ENCODE measurements around the gene PDZK1IP1. TPM values are rescaled to one million over a fixed set of nuclear protein-coding genes. Genes with fewer than 3 reads are reported as not detected.
A peak's percentile ranks its signal among the peaks of the same experiment; 100 is the strongest.

PDZK1IP1 gene
- total and polyA plus RNA-seq, 4 donors, result 0.75 to 2.2 (median 0.98) TPM

- 75% methylated on average over 8 of the region's 8 CpGs for WGBS
- DNase-seq (ENCODE audit: low spot score), result no peak
- Histone ChIP-seq H3K9me3 (ENCODE audit: control insufficient read depth in 4 of 4, low read length in 3 of 4) (no peaks in the 10 kb centered on the region), H3K27me3 (ENCODE audit: control insufficient read depth in 4 of 4, insufficient read depth in 4 of 4, low read length in 3 of 4) (peaks cover 0 to 3% (median 0%) of the 10 kb centered on the region in 4 donors), H3K4me3 (ENCODE audit: low read depth in 1 of 3, low read length in 3 of 3) (no peak overlapping the region), H3K27ac (ENCODE audit: low read depth in 1 of 2, low read length in 2 of 2) (no peak overlapping the region), H3K9ac (ENCODE audit: low read depth in 1 of 2, low read length in 2 of 2) (no peak overlapping the region), H3K4me1 (ENCODE audit: control insufficient read depth in 4 of 4, insufficient read depth in 4 of 4, low read length in 3 of 4) (peaks cover 0 to 21% (median 10%) of the 10 kb centered on the region in 4 donors), H3K36me3 (ENCODE audit: control insufficient read depth in 4 of 4, insufficient read depth in 3 of 4, low read depth in 1 of 4, low read length in 3 of 4) (no peaks in the 10 kb centered on the region)
- no peak for TF ChIP-seq FOXA1 (IDR thresholded peaks at IDR 0.05)
- no peak for TF ChIP-seq YY1 (IDR thresholded peaks at IDR 0.05)
- no peak for TF ChIP-seq RAD21 (IDR thresholded peaks at IDR 0.05)
- TF ChIP-seq TAF1 (conservative IDR thresholded peaks at IDR 0.05), result no peak
- TF ChIP-seq, protein P1, sequence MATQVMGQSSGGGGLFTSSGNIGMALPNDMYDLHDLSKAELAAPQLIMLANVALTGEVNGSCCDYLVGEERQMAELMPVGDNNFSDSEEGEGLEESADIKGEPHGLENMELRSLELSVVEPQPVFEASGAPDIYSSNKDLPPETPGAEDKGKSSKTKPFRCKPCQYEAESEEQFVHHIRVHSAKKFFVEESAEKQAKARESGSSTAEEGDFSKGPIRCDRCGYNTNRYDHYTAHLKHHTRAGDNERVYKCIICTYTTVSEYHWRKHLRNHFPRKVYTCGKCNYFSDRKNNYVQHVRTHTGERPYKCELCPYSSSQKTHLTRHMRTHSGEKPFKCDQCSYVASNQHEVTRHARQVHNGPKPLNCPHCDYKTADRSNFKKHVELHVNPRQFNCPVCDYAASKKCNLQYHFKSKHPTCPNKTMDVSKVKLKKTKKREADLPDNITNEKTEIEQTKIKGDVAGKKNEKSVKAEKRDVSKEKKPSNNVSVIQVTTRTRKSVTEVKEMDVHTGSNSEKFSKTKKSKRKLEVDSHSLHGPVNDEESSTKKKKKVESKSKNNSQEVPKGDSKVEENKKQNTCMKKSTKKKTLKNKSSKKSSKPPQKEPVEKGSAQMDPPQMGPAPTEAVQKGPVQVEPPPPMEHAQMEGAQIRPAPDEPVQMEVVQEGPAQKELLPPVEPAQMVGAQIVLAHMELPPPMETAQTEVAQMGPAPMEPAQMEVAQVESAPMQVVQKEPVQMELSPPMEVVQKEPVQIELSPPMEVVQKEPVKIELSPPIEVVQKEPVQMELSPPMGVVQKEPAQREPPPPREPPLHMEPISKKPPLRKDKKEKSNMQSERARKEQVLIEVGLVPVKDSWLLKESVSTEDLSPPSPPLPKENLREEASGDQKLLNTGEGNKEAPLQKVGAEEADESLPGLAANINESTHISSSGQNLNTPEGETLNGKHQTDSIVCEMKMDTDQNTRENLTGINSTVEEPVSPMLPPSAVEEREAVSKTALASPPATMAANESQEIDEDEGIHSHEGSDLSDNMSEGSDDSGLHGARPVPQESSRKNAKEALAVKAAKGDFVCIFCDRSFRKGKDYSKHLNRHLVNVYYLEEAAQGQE (IDR thresholded peaks at IDR 0.05), result no peak
- TF ChIP-seq HNF4G (IDR thresholded peaks at IDR 0.05), result no peak
- TF ChIP-seq, protein P2, sequence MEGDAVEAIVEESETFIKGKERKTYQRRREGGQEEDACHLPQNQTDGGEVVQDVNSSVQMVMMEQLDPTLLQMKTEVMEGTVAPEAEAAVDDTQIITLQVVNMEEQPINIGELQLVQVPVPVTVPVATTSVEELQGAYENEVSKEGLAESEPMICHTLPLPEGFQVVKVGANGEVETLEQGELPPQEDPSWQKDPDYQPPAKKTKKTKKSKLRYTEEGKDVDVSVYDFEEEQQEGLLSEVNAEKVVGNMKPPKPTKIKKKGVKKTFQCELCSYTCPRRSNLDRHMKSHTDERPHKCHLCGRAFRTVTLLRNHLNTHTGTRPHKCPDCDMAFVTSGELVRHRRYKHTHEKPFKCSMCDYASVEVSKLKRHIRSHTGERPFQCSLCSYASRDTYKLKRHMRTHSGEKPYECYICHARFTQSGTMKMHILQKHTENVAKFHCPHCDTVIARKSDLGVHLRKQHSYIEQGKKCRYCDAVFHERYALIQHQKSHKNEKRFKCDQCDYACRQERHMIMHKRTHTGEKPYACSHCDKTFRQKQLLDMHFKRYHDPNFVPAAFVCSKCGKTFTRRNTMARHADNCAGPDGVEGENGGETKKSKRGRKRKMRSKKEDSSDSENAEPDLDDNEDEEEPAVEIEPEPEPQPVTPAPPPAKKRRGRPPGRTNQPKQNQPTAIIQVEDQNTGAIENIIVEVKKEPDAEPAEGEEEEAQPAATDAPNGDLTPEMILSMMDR (IDR thresholded peaks at IDR 0.05; ENCODE audit: low read depth, low read length, missing input control), result no peak
Observed at GRCh38 chr1:47178654-47179016, 11.2 kb downstream of the PDZK1IP1 start.

GRCh38 chr1:47178020-47178419 lies 11.8 kb downstream of the PDZK1IP1 start:
- H3K4me3 ChIP-seq (ENCODE audit: low read depth in 1 of 3, low read length in 3 of 3), result no peak overlapping the region
- H3K4me1 ChIP-seq (ENCODE audit: control insufficient read depth in 4 of 4, insufficient read depth in 4 of 4, low read length in 3 of 4), result peaks cover 0 to 21% (median 10%) of the 10 kb centered on the region in 4 donors
- no peaks in the 10 kb centered on the region for H3K36me3 ChIP-seq (ENCODE audit: control insufficient read depth in 4 of 4, insufficient read depth in 3 of 4, low read depth in 1 of 4, low read length in 3 of 4)
- H3K27ac ChIP-seq (ENCODE audit: low read depth in 1 of 2, low read length in 2 of 2), result no peak overlapping the region
- peaks cover 0 to 3% (median 0%) of the 10 kb centered on the region in 4 donors for H3K27me3 ChIP-seq (ENCODE audit: control insufficient read depth in 4 of 4, insufficient read depth in 4 of 4, low read length in 3 of 4)
- DNase-seq (ENCODE audit: low spot score), result no peak
- 82% methylated on average over 6 of the region's 6 CpGs for WGBS
- H3K9ac ChIP-seq (ENCODE audit: low read depth in 1 of 2, low read length in 2 of 2), result no peak overlapping the region
- no peak for TF ChIP-seq RXRA (IDR thresholded peaks at IDR 0.05)
- TF ChIP-seq FOXA2 (IDR thresholded peaks at IDR 0.05), result no peak
- no peaks in the 10 kb centered on the region for H3K9me3 ChIP-seq (ENCODE audit: control insufficient read depth in 4 of 4, low read length in 3 of 4)

- H3K4me1 ChIP-seq (ENCODE audit: control insufficient read depth in 4 of 4, insufficient read depth in 4 of 4, low read length in 3 of 4), result peaks cover 0 to 21% (median 10%) of the 10 kb centered on the region in 4 donors
- peaks cover 0 to 3% (median 0%) of the 10 kb centered on the region in 4 donors for H3K9me3 ChIP-seq (ENCODE audit: control insufficient read depth in 4 of 4, low read length in 3 of 4)
- no peak overlapping the region for H3K27ac ChIP-seq (ENCODE audit: low read depth in 1 of 2, low read length in 2 of 2)
- WGBS, result 13% methylated on average over 11 of the region's 11 CpGs
- H3K27me3 ChIP-seq (ENCODE audit: control insufficient read depth in 4 of 4, insufficient read depth in 4 of 4, low read length in 3 of 4), result no peaks in the 10 kb centered on the region
- H3K4me3 ChIP-seq (ENCODE audit: low read depth in 1 of 3, low read length in 3 of 3), result no peak overlapping the region
- TF ChIP-seq ZBTB33 (IDR thresholded peaks at IDR 0.05), result no peak
- TF ChIP-seq HNF4G (IDR thresholded peaks at IDR 0.05), result no peak
- peak; percentile 88 to 97 for TF ChIP-seq RAD21 (IDR thresholded peaks at IDR 0.05)
- no peak for TF ChIP-seq TAF1 (conservative IDR thresholded peaks at IDR 0.05)
- no peak for TF ChIP-seq FOXA2 (IDR thresholded peaks at IDR 0.05)
- TF ChIP-seq, protein P2 (IDR thresholded peaks at IDR 0.05; ENCODE audit: low read depth, low read length, missing input control), result peak; percentile 99
- no peak for TF ChIP-seq JUND (IDR thresholded peaks at IDR 0.05)
- no peak for TF ChIP-seq YY1 (IDR thresholded peaks at IDR 0.05)
- H3K9ac ChIP-seq (ENCODE audit: low read depth in 1 of 2, low read length in 2 of 2), result no peak overlapping the region
- DNase-seq (ENCODE audit: low spot score), result peak; percentile 74
- no peaks in the 10 kb centered on the region for H3K36me3 ChIP-seq (ENCODE audit: control insufficient read depth in 4 of 4, insufficient read depth in 3 of 4, low read depth in 1 of 4, low read length in 3 of 4)
Observed at GRCh38 chr1:47175227-47175934, 14.5 kb downstream of the PDZK1IP1 start.
